OCI-LY3 (cell line): ENCODE results near the gene ZNF496.

Experiments used
- H2AFZ ChIP-seq: fragments of 200-600, 300-600 bp; shearing (Covaris generic); 2 replicates; pipeline ENCODE4 v1.6.0; 2014; ENCODE audit warnings: antibody characterized with exemption, low read depth, low read length
- H3K27ac ChIP-seq: fragments of 200-600, 300-600 bp; sonication (generic); 2 replicates; pipeline ENCODE4 v1.5.1; 2014; ENCODE audit warnings: mild to moderate bottlenecking, low read length, moderate library complexity, mixed read lengths
- H3K27me3 ChIP-seq: fragments of 200-600, 300-600 bp; sonication (generic); 2 replicates; pipeline ENCODE4 v1.6.1; 2014; ENCODE audit warnings: low read depth, low read length, mixed read lengths
- H3K36me3 ChIP-seq: fragments of 200-600, 300-600 bp; sonication (generic); replicated peaks from 2 replicates; pipeline ENCODE3; 2014; ENCODE audit warnings: low read depth, low read length, mixed read lengths
- H3K4me1 ChIP-seq: fragments of 300-600, 200-600 bp; sonication (generic); 2 replicates; pipeline ENCODE4 v1.6.1; 2014; ENCODE audit warnings: low read length, mixed read lengths
- H3K4me2 ChIP-seq: fragments of 200-600, 300-600 bp; sonication (generic); 2 replicates; pipeline ENCODE4 v1.6.1; 2014; ENCODE audit warnings: low read length, mixed read lengths
- H3K4me3 ChIP-seq: fragments of 300-600, 200-600 bp; sonication (generic); 2 replicates; pipeline ENCODE4 v1.5.1; 2014; ENCODE audit warnings: antibody characterized with exemption, mild to moderate bottlenecking, low read length, moderate library complexity
- H3K79me2 ChIP-seq: fragments of 300-600, 200-600 bp; shearing (Covaris generic); 2 replicates; pipeline ENCODE4 v1.6.1; 2014; ENCODE audit warnings: mild to moderate bottlenecking, low read length, mixed read lengths
- H3K9ac ChIP-seq: fragments of 300-600, 200-600 bp; shearing (Covaris generic); 2 replicates; pipeline ENCODE4 v1.6.0; 2014; ENCODE audit warnings: mild to moderate bottlenecking, low read length, moderate library complexity
- H3K9me3 ChIP-seq: fragments of 200-600, 300-600 bp; shearing (Covaris generic); 2 replicates; pipeline ENCODE4 v1.6.1; 2014; ENCODE audit warnings: low read length, mixed read lengths; ENCODE audit not compliant: insufficient read depth
- H4K20me1 ChIP-seq: fragments of 200-600, 300-600 bp; sonication (generic); 2 replicates; pipeline ENCODE4 v1.6.1; 2016; ENCODE audit warnings: low read length, mixed read lengths; ENCODE audit not compliant: insufficient read depth
- CTCF ChIP-seq: fragments of 200-600, 300-600 bp; sonication (generic); IDR thresholded peaks from 2 replicates; pipeline ENCODE4 v1.5.1; 2014; ENCODE audit warnings: antibody characterized with exemption, low read length, low read depth
- EZH2phosphoT487 ChIP-seq: fragments of 200-600 bp; shearing (Covaris generic); IDR thresholded peaks from 2 replicates; pipeline ENCODE4 v1.6.1; 2018; ENCODE audit warnings: antibody characterized with exemption, mixed run types, low read depth

Gene ZNF496

GRCh38 chr1:247362153-247362552 is 30.5 kb upstream of the ZNF496 start:
- Histone ChIP-seq H3K4me2 (no peak overlapping the region), H3K4me1 (peaks cover 40% of the 10 kb centered on the region), H2AFZ (no peak overlapping the region), H3K79me2 (no peaks in the 10 kb centered on the region), H3K27me3 (no peaks in the 10 kb centered on the region), H3K9me3 (peaks cover 14% of the 10 kb centered on the region; the same call in 1 of the 2 replicates), H4K20me1 (no peaks in the 10 kb centered on the region), H3K27ac (no peak overlapping the region), H3K9ac (no peak overlapping the region), H3K4me3 (no peak overlapping the region), H3K36me3 (no peaks in the 10 kb centered on the region)
- TF ChIP-seq CTCF, result no peak

GRCh38 chr1:247360991-247361731 is 29.5 kb upstream of the ZNF496 start:
- H2AFZ ChIP-seq, result peak overlapping the region; percentile 75
- no peaks in the 10 kb centered on the region for H4K20me1 ChIP-seq
- no peak overlapping the region for H3K9ac ChIP-seq
- H3K9me3 ChIP-seq, result peaks cover 11% of the 10 kb centered on the region; the same call in 1 of the 2 replicates
- peaks cover 44% of the 10 kb centered on the region for H3K4me1 ChIP-seq
- H3K79me2 ChIP-seq, result no peaks in the 10 kb centered on the region
- no peaks in the 10 kb centered on the region for H3K36me3 ChIP-seq
- H3K4me3 ChIP-seq, result peak overlapping the region; percentile 22
- no peak overlapping the region for H3K27ac ChIP-seq
- H3K27me3 ChIP-seq, result peaks cover 2% of the 10 kb centered on the region; the same call in 1 of the 2 replicates
- no peak for TF ChIP-seq CTCF
- no peak for TF ChIP-seq EZH2phosphoT487
- peak overlapping the region; percentile 41 for H3K4me2 ChIP-seq

GRCh38 chr1:247360116-247360898 is 28.6 kb upstream of the ZNF496 start:
- Histone ChIP-seq H4K20me1 (no peaks in the 10 kb centered on the region), H3K9ac (0 out of 2 replicates have a peak overlapping the region, but pooled peaks have one; percentile 7), H3K27ac (no peak overlapping the region), H3K79me2 (no peaks in the 10 kb centered on the region), H3K4me1 (peaks cover 44% of the 10 kb centered on the region), H3K27me3 (peaks cover 5% of the 10 kb centered on the region; the same call in 1 of the 2 replicates), H3K9me3 (peaks cover 5% of the 10 kb centered on the region; the same call in 1 of the 2 replicates), H3K4me2 (peak overlapping the region; percentile 41), H3K36me3 (no peaks in the 10 kb centered on the region), H3K4me3 (peak overlapping the region; percentile 41), H2AFZ (no peak overlapping the region)
- TF ChIP-seq CTCF (no peak), EZH2phosphoT487 (no peak)

- H3K9me3 ChIP-seq, result no peaks in the 10 kb centered on the region
- no peak for TF ChIP-seq CTCF
- TF ChIP-seq EZH2phosphoT487, result no peak
- H3K9ac ChIP-seq, result no peak overlapping the region
- H4K20me1 ChIP-seq, result no peaks in the 10 kb centered on the region
- peaks cover 44% of the 10 kb centered on the region for H3K4me1 ChIP-seq
- H3K27ac ChIP-seq, result no peak overlapping the region
- H2AFZ ChIP-seq, result no peak overlapping the region
- peaks cover 5% of the 10 kb centered on the region; the same call in 1 of the 2 replicates for H3K27me3 ChIP-seq
- no peak overlapping the region for H3K4me3 ChIP-seq
- H3K36me3 ChIP-seq, result no peaks in the 10 kb centered on the region
- H3K4me2 ChIP-seq, result no peak overlapping the region
- H3K79me2 ChIP-seq, result no peaks in the 10 kb centered on the region
These were observed 27.9 kb upstream of the ZNF496 start for GRCh38 chr1:247359559-247359958.
